ENCODE results near the gene C19orf25. TPM values are rescaled to one million over a fixed set of nuclear protein-coding genes. Genes with fewer than 3 reads are reported as not detected.

Gene C19orf25
- total and polyA plus RNA-seq, 2 of the 13 experiments (the other 11 are each of a cell fraction or from before 2014, with no cell fraction given), result 14.2 to 32.4 TPM

GRCh38 chr19:1471010-1471514 lies 8.0 kb downstream of the C19orf25 start (continued):
- no peak for TF ChIP-seq ZBTB40 (IDR thresholded peaks at IDR 0.05)
- no peak for TF ChIP-seq ZBTB40 (CRISPR knock-in tag; IDR thresholded peaks at IDR 0.05)
- TF ChIP-seq HDAC6 (IDR thresholded peaks at IDR 0.05; ENCODE audit: low read depth, low read length), result no peak
- TF ChIP-seq JUNB (CRISPR knock-in tag; IDR thresholded peaks at IDR 0.05; ENCODE audit: borderline replicate concordance), result no peak
- TF ChIP-seq ZNF607 (CRISPR knock-in tag; IDR thresholded peaks at IDR 0.05; ENCODE audit: borderline replicate concordance), result no peak
- TF ChIP-seq MTA1 (CRISPR knock-in tag; IDR thresholded peaks at IDR 0.05; ENCODE audit: borderline replicate concordance), result peak; percentile 19; the same call in 1 of the 2 replicates
- TF ChIP-seq ZNF383 (CRISPR knock-in tag; IDR thresholded peaks at IDR 0.05; ENCODE audit: borderline replicate concordance), result no peak
- no peak for TF ChIP-seq SETDB1 (CRISPR knock-in tag; IDR thresholded peaks at IDR 0.05; ENCODE audit: borderline replicate concordance)
- peak; percentile 24 for TF ChIP-seq RBM39 (IDR thresholded peaks at IDR 0.05; ENCODE audit: low read depth, low read length, poor library complexity, severe bottlenecking)
- 0 out of 2 replicates have a peak, but pooled peaks have one; percentile 1 for TF ChIP-seq FOSL2 (CRISPR knock-in tag; IDR thresholded peaks at IDR 0.05)
- TF ChIP-seq, protein P1, sequence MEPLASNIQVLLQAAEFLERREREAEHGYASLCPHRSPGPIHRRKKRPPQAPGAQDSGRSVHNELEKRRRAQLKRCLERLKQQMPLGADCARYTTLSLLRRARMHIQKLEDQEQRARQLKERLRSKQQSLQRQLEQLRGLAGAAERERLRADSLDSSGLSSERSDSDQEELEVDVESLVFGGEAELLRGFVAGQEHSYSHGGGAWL (CRISPR knock-in tag; IDR thresholded peaks at IDR 0.05), result peak; percentile 39; the same call in 1 of the 2 replicates
- no peak for TF ChIP-seq CCAR2 (optimal IDR thresholded peaks at IDR 0.05; ENCODE audit: low read depth, low read length)
- TF ChIP-seq KMT2A (CRISPR knock-in tag; IDR thresholded peaks at IDR 0.05), result no peak
- no peak for TF ChIP-seq HMGA1 (CRISPR knock-in tag; conservative IDR thresholded peaks at IDR 0.05)
- TF ChIP-seq, protein P2, sequence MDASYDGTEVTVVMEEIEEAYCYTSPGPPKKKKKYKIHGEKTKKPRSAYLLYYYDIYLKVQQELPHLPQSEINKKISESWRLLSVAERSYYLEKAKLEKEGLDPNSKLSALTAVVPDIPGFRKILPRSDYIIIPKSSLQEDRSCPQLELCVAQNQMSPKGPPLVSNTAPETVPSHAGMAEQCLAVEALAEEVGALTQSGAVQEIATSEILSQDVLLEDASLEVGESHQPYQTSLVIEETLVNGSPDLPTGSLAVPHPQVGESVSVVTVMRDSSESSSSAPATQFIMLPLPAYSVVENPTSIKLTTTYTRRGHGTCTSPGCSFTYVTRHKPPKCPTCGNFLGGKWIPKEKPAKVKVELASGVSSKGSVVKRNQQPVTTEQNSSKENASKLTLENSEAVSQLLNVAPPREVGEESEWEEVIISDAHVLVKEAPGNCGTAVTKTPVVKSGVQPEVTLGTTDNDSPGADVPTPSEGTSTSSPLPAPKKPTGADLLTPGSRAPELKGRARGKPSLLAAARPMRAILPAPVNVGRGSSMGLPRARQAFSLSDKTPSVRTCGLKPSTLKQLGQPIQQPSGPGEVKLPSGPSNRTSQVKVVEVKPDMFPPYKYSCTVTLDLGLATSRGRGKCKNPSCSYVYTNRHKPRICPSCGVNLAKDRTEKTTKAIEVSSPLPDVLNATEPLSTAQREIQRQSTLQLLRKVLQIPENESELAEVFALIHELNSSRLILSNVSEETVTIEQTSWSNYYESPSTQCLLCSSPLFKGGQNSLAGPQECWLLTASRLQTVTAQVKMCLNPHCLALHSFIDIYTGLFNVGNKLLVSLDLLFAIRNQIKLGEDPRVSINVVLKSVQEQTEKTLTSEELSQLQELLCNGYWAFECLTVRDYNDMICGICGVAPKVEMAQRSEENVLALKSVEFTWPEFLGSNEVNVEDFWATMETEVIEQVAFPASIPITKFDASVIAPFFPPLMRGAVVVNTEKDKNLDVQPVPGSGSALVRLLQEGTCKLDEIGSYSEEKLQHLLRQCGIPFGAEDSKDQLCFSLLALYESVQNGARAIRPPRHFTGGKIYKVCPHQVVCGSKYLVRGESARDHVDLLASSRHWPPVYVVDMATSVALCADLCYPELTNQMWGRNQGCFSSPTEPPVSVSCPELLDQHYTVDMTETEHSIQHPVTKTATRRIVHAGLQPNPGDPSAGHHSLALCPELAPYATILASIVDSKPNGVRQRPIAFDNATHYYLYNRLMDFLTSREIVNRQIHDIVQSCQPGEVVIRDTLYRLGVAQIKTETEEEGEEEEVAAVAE (CRISPR knock-in tag; IDR thresholded peaks at IDR 0.05; ENCODE audit: borderline replicate concordance), result no peak
- TF ChIP-seq POLR2A (IDR thresholded peaks at IDR 0.05; ENCODE audit: insufficient read depth in 1 of 2, low read depth in 2 of 2, low read length in 2 of 2), result 0 out of 4 replicates have a peak, but pooled peaks of 1 of the 2 experiments have one; percentile 13
- TF ChIP-seq NR2F6 (IDR thresholded peaks at IDR 0.05), result no peak
- TF ChIP-seq NR2F6 (CRISPR knock-in tag; IDR thresholded peaks at IDR 0.05), result no peak
